Measurements from ENCODE around the gene C19orf47. TPM values are rescaled to one million over a fixed set of nuclear protein-coding genes. Genes with fewer than 3 reads are reported as not detected.

The C19orf47 gene
- polyA plus RNA-seq, 3 donors: 7.6 to 10.2 (median 8.0) TPM

- Mint-ChIP-seq H3K4me1 (peaks cover 29% of the 10 kb centered on the region), H3K9me3 (peaks cover 0 to 1% (median 0%) of the 10 kb centered on the region in 7 donors), H3K27ac (peak overlapping the region in 2 of 7 donors; percentile 36 to 73), H3K36me3 (peaks cover 19 to 39% of the 10 kb centered on the region in 2 donors), H3K27me3 (ENCODE audit: low read depth in 3 of 3) (peaks cover 0 to 2% (median 0%) of the 10 kb centered on the region in 3 donors), H3K4me3 (no peak overlapping the region)
- WGBS (ENCODE audit: insufficient coverage): 42% methylated on average over 6 of the region's 7 CpGs
- H3K9ac ChIP-seq (ENCODE audit: insufficient read depth, low read length, poor library complexity, severe bottlenecking): no peak overlapping the region
- H3K79me2 ChIP-seq (ENCODE audit: insufficient read depth, low read length): peaks cover 59% of the 10 kb centered on the region
- DNase-seq: no peak
- H3K27me3 ChIP-seq (ENCODE audit: control insufficient read depth in 2 of 2, insufficient read depth in 2 of 2, low read length in 2 of 2): no peaks in the 10 kb centered on the region
- H3K27ac ChIP-seq (ENCODE audit: low read depth in 1 of 2, low read length in 2 of 2): peak overlapping the region in 1 of 2 donors; percentile 38
- intact Hi-C loops (cut with micrococcal nuclease): no loop called here
- no peak overlapping the region for H3K4me3 ChIP-seq (replicated peaks in 1 of 3; ENCODE audit: low read depth in 2 of 3, low read length in 3 of 3)
- no peaks in the 10 kb centered on the region for H3K9me3 ChIP-seq (replicated peaks in 1 of 2; ENCODE audit: control insufficient read depth in 1 of 2, insufficient read depth in 1 of 2, low read length in 2 of 2)
- H3K4me1 ChIP-seq (ENCODE audit: control insufficient read depth in 1 of 2, insufficient read depth in 2 of 2, low read length in 2 of 2): peaks cover 20 to 22% of the 10 kb centered on the region in 2 donors
- no peak overlapping the region for H3K4me2 ChIP-seq (replicated peaks; ENCODE audit: extremely low read depth, low read length, poor library complexity, severe bottlenecking)
- H3K36me3 ChIP-seq (replicated peaks in 1 of 2; ENCODE audit: control insufficient read depth in 1 of 2, insufficient read depth in 2 of 2, low read length in 2 of 2): peaks cover 14 to 35% of the 10 kb centered on the region in 2 donors
- TF ChIP-seq CTCF (IDR thresholded peaks at IDR 0.05): no peak
- H4K20me1 ChIP-seq (ENCODE audit: insufficient read depth, low read length): peaks cover 7% of the 10 kb centered on the region
- H2AFZ ChIP-seq (ENCODE audit: insufficient read depth, low read depth, low read length, poor library complexity, severe bottlenecking): no peak overlapping the region
Observed at GRCh38 chr19:40344422-40344821, 3.8 kb downstream of the C19orf47 start.

- Histone ChIP-seq H3K9me3 (replicated peaks in 1 of 2; ENCODE audit: control insufficient read depth in 1 of 2, insufficient read depth in 1 of 2, low read length in 2 of 2) (no peaks in the 10 kb centered on the region), H3K27me3 (ENCODE audit: control insufficient read depth in 2 of 2, insufficient read depth in 2 of 2, low read length in 2 of 2) (no peaks in the 10 kb centered on the region), H3K4me1 (ENCODE audit: control insufficient read depth in 1 of 2, insufficient read depth in 2 of 2, low read length in 2 of 2) (peaks cover 12 to 13% of the 10 kb centered on the region in 2 donors), H3K4me2 (replicated peaks; ENCODE audit: extremely low read depth, low read length, poor library complexity, severe bottlenecking) (no peak overlapping the region), H4K20me1 (ENCODE audit: insufficient read depth, low read length) (peaks cover 7% of the 10 kb centered on the region), H3K36me3 (replicated peaks in 1 of 2; ENCODE audit: control insufficient read depth in 1 of 2, insufficient read depth in 2 of 2, low read length in 2 of 2) (peaks cover 18 to 43% of the 10 kb centered on the region in 2 donors), H3K27ac (ENCODE audit: low read depth in 1 of 2, low read length in 2 of 2) (peak overlapping the region in 1 of 2 donors; percentile 48), H3K9ac (ENCODE audit: insufficient read depth, low read length, poor library complexity, severe bottlenecking) (no peak overlapping the region), H3K4me3 (replicated peaks in 1 of 3; ENCODE audit: low read depth in 2 of 3, low read length in 3 of 3) (no peak overlapping the region), H3K79me2 (ENCODE audit: insufficient read depth, low read length) (peaks cover 49% of the 10 kb centered on the region), H2AFZ (ENCODE audit: insufficient read depth, low read depth, low read length, poor library complexity, severe bottlenecking) (no peak overlapping the region)
- no peak overlapping the region for H3K4me3 Mint-ChIP-seq
- DNase-seq: no peak
- no peak for TF ChIP-seq CTCF (IDR thresholded peaks at IDR 0.05)
- peak overlapping the region in 1 of 7 donors; percentile 15 for H3K27ac Mint-ChIP-seq
- H3K36me3 Mint-ChIP-seq: peaks cover 31 to 52% of the 10 kb centered on the region in 2 donors
- H3K4me1 Mint-ChIP-seq: peaks cover 21% of the 10 kb centered on the region
- peaks cover 0 to 2% (median 0%) of the 10 kb centered on the region in 3 donors for H3K27me3 Mint-ChIP-seq (ENCODE audit: low read depth in 3 of 3)
- WGBS (ENCODE audit: insufficient coverage): 75% methylated on average over 4 of the region's 11 CpGs
- intact Hi-C loops (cut with micrococcal nuclease): no loop called here
- H3K9me3 Mint-ChIP-seq: peaks cover 0 to 1% (median 0%) of the 10 kb centered on the region in 7 donors
Observed at GRCh38 chr19:40342644-40343311, 5.4 kb downstream of the C19orf47 start.

All from CD14-positive monocyte (primary cell).